GM20000 (cell line): Measurements from ENCODE around the gene TRAPPC11.
A peak's percentile ranks its signal among the peaks of the same experiment; 100 is the strongest.
"Not testable (repeated sequence)": the region's sequence is repeated elsewhere in the genome, so short reads cannot be mapped to it uniquely, and the experiment has no call there.

ENCODE experiments used
- DNase-seq: peaks from one replicate; pipeline ENCODE4 v3.0.0; 2012; ENCODE audit warnings: low spot score
- CTCF ChIP-seq: IDR thresholded peaks from 2 replicates; pipeline ENCODE4 v1.5.1; 2012; ENCODE audit warnings: mild to moderate bottlenecking, control low read depth; ENCODE audit errors: extremely low read depth, missing control alignments

Gene TRAPPC11

GRCh38 chr4:183721207-183722081 is 62.4 kb downstream of the TRAPPC11 start:
- DNase-seq = peak; percentile 63
- no peak for TF ChIP-seq CTCF

- DNase-seq = peak; percentile 89
- no peak for TF ChIP-seq CTCF
Measured at GRCh38 chr4:183722731-183723560, 63.9 kb downstream of the TRAPPC11 start.

- DNase-seq = no peak
- TF ChIP-seq CTCF = no peak
Measured at GRCh38 chr4:183723561-183724228, 64.6 kb downstream of the TRAPPC11 start.

GRCh38 chr4:183725585-183725984 is 66.5 kb downstream of the TRAPPC11 start:
- DNase-seq = not testable (repeated sequence)

- TF ChIP-seq CTCF = no peak
- no peak for DNase-seq
Measured at GRCh38 chr4:183727482-183727881, 68.4 kb downstream of the TRAPPC11 start.

- TF ChIP-seq CTCF = no peak
- DNase-seq = no peak
Measured at GRCh38 chr4:183728223-183729068, 69.4 kb downstream of the TRAPPC11 start.

- DNase-seq = no peak
- no peak for TF ChIP-seq CTCF
Measured at GRCh38 chr4:183729069-183729406, 69.9 kb downstream of the TRAPPC11 start.
